H1 (cell line): ENCODE data around the gene STIM1. TPM values are rescaled to one million over a fixed set of nuclear protein-coding genes. Genes with fewer than 3 reads are reported as not detected.

Experiments
- CTCF ChIA-PET: fragments of 300-600 bp; sonication (Branson Sonifier 250); formaldehyde crosslinking; loops from one replicate; lab custom pipeline; 2021; ENCODE audit not compliant: partially characterized antibody; lab: Charles Lee
- POLR2A ChIA-PET: fragments of 300-600 bp; sonication (Branson Sonifier 250); formaldehyde crosslinking; loops from one replicate; lab custom pipeline; 2021; ENCODE audit warnings: inconsistent platforms; ENCODE audit not compliant: partially characterized antibody; lab: Charles Lee
- DNase-seq, 2 experiments: peaks; one replicate each; pipeline versions ENCODE4 v3.0.0 to v3.0.0-alpha.2; 2010 to 2022; ENCODE audit warnings: low spot score in 2 of 2, low read depth in 1 of 2, mixed read lengths in 1 of 2
- FAIRE-seq: peaks from 2 replicates; lab custom pipeline; 2011; peaks lifted over from hg19 to GRCh38; lab: Jason Lieb, UNC
- H2AFZ ChIP-seq: 2 replicates; pipeline ENCODE4 v1.8.1; 2012; ENCODE audit warnings: low read length, inconsistent platforms
- H2AK5ac ChIP-seq: 2 replicates; pipeline ENCODE4 v1.6.1; 2013; ENCODE audit warnings: low read depth, low read length
- H2BK120ac ChIP-seq: replicated peaks from 2 replicates; pipeline ENCODE3; 2013; ENCODE audit warnings: low read depth, low read length, inconsistent platforms
- H2BK12ac ChIP-seq: 2 replicates; pipeline ENCODE4 v1.6.1; 2013; ENCODE audit warnings: low read depth, low read length
- H2BK15ac ChIP-seq: 2 replicates; pipeline ENCODE4 v1.6.1; 2013; ENCODE audit warnings: low read length
- H2BK20ac ChIP-seq: 2 replicates; pipeline ENCODE4 v1.6.1; 2013; ENCODE audit warnings: low read length
- H2BK5ac ChIP-seq: 2 replicates; pipeline ENCODE4 v1.6.1; 2013; ENCODE audit warnings: low read depth, low read length
- H3K14ac ChIP-seq: 2 replicates; pipeline ENCODE4 v1.6.1; 2013; ENCODE audit warnings: inconsistent platforms; ENCODE audit not compliant: insufficient read length
- H3K18ac ChIP-seq: 2 replicates; pipeline ENCODE4 v1.6.1; 2013; ENCODE audit warnings: low read length; ENCODE audit errors: extremely low read depth
- H3K23ac ChIP-seq: 2 replicates; pipeline ENCODE4 v1.6.1; 2013; ENCODE audit warnings: inconsistent platforms; ENCODE audit not compliant: insufficient read length
- H3K23me2 ChIP-seq: 2 replicates; pipeline ENCODE4 v1.6.1; 2013; ENCODE audit warnings: low read depth, low read length
- H3K27ac ChIP-seq: 2 replicates; pipeline ENCODE4 v1.6.1; 2011; ENCODE audit warnings: low read depth, low read length, inconsistent platforms
- H3K27me3 ChIP-seq, 4 experiments: replicated peaks in 1 of 4; 1 replicate in 1 of 4; 2 replicates in 3 of 4; pipeline versions ENCODE4 v1.6.1 to v1.8.1; 2011 to 2013; ENCODE audit warnings: low read length in 3 of 4, mild to moderate bottlenecking in 3 of 4, inconsistent platforms in 2 of 4, mixed read lengths in 2 of 4, moderate library complexity in 1 of 4; ENCODE audit not compliant: control insufficient read depth in 3 of 4, insufficient read depth in 3 of 4; ENCODE audit errors: extremely low read depth in 1 of 4
- H3K36me3 ChIP-seq, 4 experiments: 2 replicates each; pipeline versions ENCODE4 v1.6.1 to v1.8.1; 2011 to 2013; ENCODE audit warnings: mild to moderate bottlenecking in 4 of 4, low read length in 3 of 4, moderate library complexity in 2 of 4, control low read depth in 1 of 4, inconsistent platforms in 1 of 4; ENCODE audit not compliant: insufficient read depth in 4 of 4, control insufficient read depth in 2 of 4
- H3K4ac ChIP-seq: replicated peaks from 2 replicates; pipeline ENCODE3; 2013; ENCODE audit warnings: low read length, low read depth, mixed read lengths, inconsistent platforms; ENCODE audit not compliant: insufficient read length
- H3K4me1 ChIP-seq, 4 experiments: replicated peaks in 1 of 4; 1 replicate in 1 of 4; 2 replicates in 3 of 4; pipeline versions ENCODE4 v1.6.1 to v1.8.1; 2011 to 2013; ENCODE audit warnings: low read length in 3 of 4, inconsistent platforms in 2 of 4, mixed read lengths in 1 of 4; ENCODE audit not compliant: insufficient read depth in 4 of 4, control insufficient read depth in 3 of 4
- H3K4me2 ChIP-seq, 2 experiments: 2 replicates each; pipeline versions ENCODE4 v1.6.1 to v1.8.1; 2011 to 2013; ENCODE audit warnings: low read depth in 2 of 2, low read length in 2 of 2, control low read depth in 1 of 2, inconsistent platforms in 1 of 2, mild to moderate bottlenecking in 1 of 2; ENCODE audit not compliant: insufficient read depth in 1 of 2
- H3K4me3 ChIP-seq, 4 experiments: fragments of 200-600, 300-600 bp in 1 of 4; sonication (generic), shearing (Covaris generic), sonication (Bioruptor Twin) in 1 of 4; 2 replicates each; pipeline versions ENCODE4 v1.5.1 to v1.8.1; 2011 to 2016; ENCODE audit warnings: low read length in 4 of 4, low read depth in 3 of 4, control low read depth in 2 of 4, inconsistent platforms in 2 of 4, mild to moderate bottlenecking in 2 of 4, mixed read lengths in 1 of 4, moderate library complexity in 1 of 4; ENCODE audit not compliant: insufficient read depth in 2 of 4; ENCODE audit errors: extremely low read depth in 1 of 4
- H3K56ac ChIP-seq: replicated peaks from 2 replicates; pipeline ENCODE3; 2013; ENCODE audit warnings: low read depth, mild to moderate bottlenecking, mixed read lengths, low read length, inconsistent platforms; ENCODE audit not compliant: insufficient read length
- H3K79me1 ChIP-seq: 2 replicates; pipeline ENCODE4 v1.6.1; 2013; ENCODE audit warnings: low read depth, low read length, control low read depth
- H3K79me2 ChIP-seq, 2 experiments: 2 replicates each; pipeline versions ENCODE4 v1.6.1 to v1.8.1; 2012 to 2013; ENCODE audit warnings: low read length in 2 of 2, mild to moderate bottlenecking in 2 of 2, inconsistent platforms in 1 of 2; ENCODE audit not compliant: insufficient read depth in 2 of 2, control insufficient read depth in 1 of 2
- H3K9ac ChIP-seq, 4 experiments: replicated peaks in 1 of 4; 1 replicate in 1 of 4; 2 replicates in 3 of 4; pipeline versions ENCODE4 v1.6.1 to v1.8.1; 2011 to 2013; ENCODE audit warnings: low read depth in 3 of 4, low read length in 3 of 4, control low read depth in 2 of 4, mild to moderate bottlenecking in 2 of 4, moderate library complexity in 2 of 4, inconsistent platforms in 1 of 4; ENCODE audit errors: extremely low read depth in 1 of 4
- H3K9me3 ChIP-seq, 2 experiments: 2 replicates each; pipeline versions ENCODE4 v1.6.1 to v1.8.1; 2012 to 2013; ENCODE audit warnings: mild to moderate bottlenecking in 2 of 2, moderate library complexity in 2 of 2, control low read depth in 1 of 2, inconsistent platforms in 1 of 2, low read depth in 1 of 2, low read length in 1 of 2, mixed read lengths in 1 of 2; ENCODE audit not compliant: insufficient read depth in 2 of 2
- H4K20me1 ChIP-seq, 2 experiments: replicated peaks in 1 of 2; 2 replicates each; pipeline versions ENCODE3 to v1.8.1; 2011 to 2013; ENCODE audit warnings: inconsistent platforms in 2 of 2, low read length in 2 of 2, mild to moderate bottlenecking in 1 of 2; ENCODE audit not compliant: insufficient read depth in 2 of 2, control insufficient read depth in 1 of 2
- H4K5ac ChIP-seq: 2 replicates; pipeline ENCODE4 v1.6.1; 2013; ENCODE audit warnings: low read length, low read depth, mixed read lengths, inconsistent platforms; ENCODE audit not compliant: insufficient read length
- H4K8ac ChIP-seq: 2 replicates; pipeline ENCODE4 v1.8.0; 2013; ENCODE audit warnings: mild to moderate bottlenecking, moderate library complexity, low read length, inconsistent platforms; ENCODE audit not compliant: insufficient read depth; ENCODE audit errors: extremely low read depth
- H4K91ac ChIP-seq: replicated peaks from 2 replicates; pipeline ENCODE3; 2013; ENCODE audit warnings: low read length, mixed read lengths, inconsistent platforms; ENCODE audit not compliant: insufficient read length
- POLR2A ChIP-seq, 2 experiments: IDR thresholded peaks; 1 replicate in 1 of 2; 2 replicates in 1 of 2; pipeline ENCODE4 v1.6.1; 2011; ENCODE audit warnings: low read depth in 2 of 2, low read length in 2 of 2, mild to moderate bottlenecking in 2 of 2; ENCODE audit errors: control extremely low read depth in 1 of 2
- RFX5 ChIP-seq: IDR thresholded peaks from 2 replicates; pipeline ENCODE4 v1.6.1; 2011; ENCODE audit warnings: low read depth, low read length, improper control_type of control experiment, borderline replicate concordance
- WGBS, 2 experiments: shearing (Covaris generic) in 1 of 2; methylation state at CpG; one replicate each; pipeline versions ENCODE4 v1.1.6 to v1.1.7; 2013 to 2015; ENCODE audit warnings: low lambda C conversion rate in 2 of 2, mixed read lengths in 2 of 2, inconsistent platforms in 1 of 2, low coverage in 1 of 2, missing lambda C conversion rate in 1 of 2; ENCODE audit not compliant: insufficient replicate concordance in 2 of 2, insufficient coverage in 1 of 2, insufficient read length in 1 of 2; ENCODE audit errors: extremely low coverage in 1 of 2, missing lambda C conversion rate in 1 of 2; 5-methylcytosine and 5-hydroxymethylcytosine counted together
- polyA plus RNA-seq, 7 experiments: library from polyadenylated mRNA; depleted of rRNA in 3 of 7; stranded (reverse) in 5 of 7; unstranded in 2 of 7; fragments of >200 nt in 5 of 7; fragments of 200-250 nt in 2 of 7; gene quantifications; 1 replicate in 5 of 7; 2 replicates in 1 of 7; 4 replicates in 1 of 7; pipeline versions ENCODE4 v1.2.1 to v1.2.3, GENCODE V29; 2011 to 2013; ENCODE audit warnings: missing spikeins in 2 of 7, mixed read lengths in 2 of 7
- total RNA-seq: library from RNA; stranded (reverse); fragmentation: NEBNext Ultra II Directional; extraction: Animal tissue kit (Norgen Biotek cat#: 25700); gene quantifications from 2 replicates; pipeline ENCODE4 v1.2.1, GENCODE V29; 2021

Gene STIM1
- total and polyA plus RNA-seq, 2 of the 8 experiments (the other 6 are each of a cell fraction or from before 2014, with no cell fraction given): 11.1 to 12.2 TPM

DNA sequence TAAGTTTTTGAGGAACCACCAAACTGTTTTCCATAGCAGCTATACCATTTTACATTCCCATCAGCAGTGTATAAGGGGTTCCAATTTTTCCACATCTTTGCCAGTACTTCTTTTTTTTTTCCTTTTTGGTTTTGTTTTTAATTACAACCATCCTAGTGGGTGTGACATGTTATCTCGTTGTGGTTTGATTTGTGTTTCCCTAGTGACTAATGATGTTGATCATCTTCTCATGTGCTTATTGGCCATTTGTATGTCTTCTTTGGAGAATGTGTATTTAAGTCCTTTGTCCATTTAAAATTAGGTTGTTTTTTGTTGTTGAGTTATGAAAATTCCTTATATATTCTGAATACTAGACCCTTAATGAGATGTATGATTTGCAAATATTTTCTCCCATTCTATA is 59.3 kb downstream of the STIM1 start:
- CTCF ChIA-PET: interaction anchor here (1.2 to 1.9 kb wide), 2 partner anchors 60 to 106 kb away, joined by 3 to 4 read pairs; no protein-coding TSS in a partner anchor
- Histone ChIP-seq H4K91ac (no peak overlapping the region), H3K36me3 (no peaks in the 10 kb centered on the region), H3K27ac (no peak overlapping the region), H3K14ac (no peak overlapping the region), H3K4me1 (no peaks in the 10 kb centered on the region), H4K8ac (no peak overlapping the region), H3K23ac (no peak overlapping the region), H4K5ac (no peak overlapping the region), H2BK15ac (no peak overlapping the region), H3K23me2 (no peaks in the 10 kb centered on the region), H3K4me3 (no peak overlapping the region), H2BK12ac (no peak overlapping the region), H3K79me1 (no peaks in the 10 kb centered on the region), H3K4me2 (no peak overlapping the region), H3K56ac (no peak overlapping the region), H4K20me1 (peaks cover 0 to 2% of the 10 kb centered on the region in 2 experiments), H2AFZ (no peak overlapping the region), H2AK5ac (no peak overlapping the region), H2BK5ac (no peak overlapping the region), H3K4ac (no peak overlapping the region), H3K9ac (no peak overlapping the region), H2BK20ac (no peak overlapping the region), H3K9me3 (no peaks in the 10 kb centered on the region), H2BK120ac (no peak overlapping the region), H3K18ac (no peak overlapping the region), H3K27me3 (no peaks in the 10 kb centered on the region), H3K79me2 (no peaks in the 10 kb centered on the region)
- no peak for FAIRE-seq
- 82% methylated on average over 1 of the region's 1 CpG; no CpG with 5 or more reads in 1 of the 2 experiments for WGBS, 2 experiments
- DNase-seq: no peak
- POLR2A ChIA-PET: interaction anchor here (0.9 kb wide), 1 partner anchor 8 kb away, joined by 3 read pairs; no protein-coding TSS in a partner anchor
- TF ChIP-seq RFX5 (peak; percentile 55; the same call in 1 of the 2 replicates), POLR2A (IDR thresholded peaks at IDR 0.05; ENCODE audit: control extremely low read depth in 1 of 2, low read depth in 2 of 2, low read length in 2 of 2) (no peak)
